ENCODE data around the gene IQCH. TPM values are rescaled to one million over a fixed set of nuclear protein-coding genes. Genes with fewer than 3 reads are reported as not detected.

Gene IQCH
- total and polyA plus RNA-seq, 9 of the 15 experiments (the other 6 are each of a cell fraction or from before 2014, with no cell fraction given): 1.8 to 3.9 (median 2.7) TPM

GRCh38 chr15:67460521-67460920 lies 205.9 kb downstream of the IQCH start (continued):
- no peak for TF ChIP-seq ELK1 (CRISPR knock-in tag; IDR thresholded peaks at IDR 0.05)
- TF ChIP-seq ARID1B (IDR thresholded peaks at IDR 0.05): no peak
- no peak for TF ChIP-seq CUX1 (CRISPR knock-in tag; IDR thresholded peaks at IDR 0.05)
- no peak for TF ChIP-seq HMG20B (CRISPR knock-in tag; IDR thresholded peaks at IDR 0.05)
- no peak for TF ChIP-seq MECOM (CRISPR knock-in tag; IDR thresholded peaks at IDR 0.05)
- TF ChIP-seq TCF15 (CRISPR knock-in tag; IDR thresholded peaks at IDR 0.05): no peak
- no peak for TF ChIP-seq TFAP4 (CRISPR knock-in tag; IDR thresholded peaks at IDR 0.05; ENCODE audit: borderline replicate concordance)

Data from K562 (cell line).